GM23338 (cell line): ENCODE measurements around the gene LGALS12. TPM values are rescaled to one million over a fixed set of nuclear protein-coding genes. Genes with fewer than 3 reads are reported as not detected.

Experiments
- ATAC-seq: fragments of 200-7000 bp; cut with Tn5 transposase; 3 replicates; pipeline ENCODE4 v1.9.1; 2020
- DNase-seq: peaks from one replicate; pipeline ENCODE4 v3.0.0-alpha.2; 2015; ENCODE audit warnings: low spot score
- H2AFZ ChIP-seq: fragments of 200-600 bp; sonication (generic); 2 replicates; pipeline ENCODE4 v1.8.0; 2016; ENCODE audit warnings: antibody characterized with exemption, mild to moderate bottlenecking, moderate library complexity
- H3F3A ChIP-seq: fragments of 200-600 bp; sonication (generic); replicated peaks from 2 replicates; pipeline ENCODE4 v1.8.0; 2017; ENCODE audit warnings: antibody characterized with exemption, mixed run types, low read depth
- H3K27ac ChIP-seq: fragments of 200-600 bp; sonication (generic); 2 replicates; pipeline ENCODE4 v1.6.1; 2016; ENCODE audit warnings: low read depth
- H3K27me3 ChIP-seq: fragments of 200-600 bp; sonication (generic); 2 replicates; pipeline ENCODE4 v1.8.0; 2016; ENCODE audit warnings: mild to moderate bottlenecking, mixed run types, moderate library complexity; ENCODE audit not compliant: insufficient read depth
- H3K36me3 ChIP-seq: fragments of 200-600 bp; sonication (generic); 2 replicates; pipeline ENCODE4 v1.8.0; 2016; ENCODE audit warnings: mild to moderate bottlenecking; ENCODE audit not compliant: insufficient read depth
- H3K4me1 ChIP-seq: fragments of 200-600 bp; sonication (generic); 2 replicates; pipeline ENCODE4 v1.8.0; 2016; ENCODE audit warnings: mild to moderate bottlenecking, moderate library complexity; ENCODE audit not compliant: insufficient read depth
- H3K4me2 ChIP-seq: fragments of 200-600 bp; sonication (generic); 2 replicates; pipeline ENCODE4 v1.7.1; 2017; ENCODE audit warnings: mixed run types
- H3K4me3 ChIP-seq: fragments of 200-600 bp; sonication (generic); 2 replicates; pipeline ENCODE4 v1.6.1; 2016; ENCODE audit warnings: mixed run types
- H3K79me2 ChIP-seq: fragments of 200-600 bp; sonication (generic); replicated peaks from 2 replicates; pipeline ENCODE4 v1.8.0; 2017; ENCODE audit warnings: mild to moderate bottlenecking; ENCODE audit not compliant: insufficient read depth
- H3K9me2 ChIP-seq: fragments of 200-600 bp; sonication (generic); 2 replicates; pipeline ENCODE4 v1.8.0; 2017; ENCODE audit not compliant: insufficient read depth
- H4K20me1 ChIP-seq: fragments of 200-600 bp; sonication (generic); replicated peaks from 2 replicates; pipeline ENCODE4 v1.8.0; 2017; ENCODE audit warnings: mild to moderate bottlenecking; ENCODE audit not compliant: insufficient read depth
- H3K27ac Mint-ChIP-seq: 2 replicates; pipeline ENCODE4 v1.8.0; 2020; ENCODE audit warnings: inconsistent platforms, mild to moderate bottlenecking, moderate library complexity, mixed read lengths
- H3K27me3 Mint-ChIP-seq: 3 replicates; pipeline ENCODE4 v1.8.0; 2022; ENCODE audit warnings: low read depth, mild to moderate bottlenecking, moderate library complexity, mixed read lengths, inconsistent platforms; ENCODE audit not compliant: insufficient read depth, poor library complexity
- H3K36me3 Mint-ChIP-seq: 3 replicates; pipeline ENCODE4 v1.8.0; 2021; ENCODE audit warnings: low read depth, mild to moderate bottlenecking, inconsistent platforms, moderate library complexity, mixed read lengths
- H3K4me1 Mint-ChIP-seq: 3 replicates; pipeline ENCODE4 v1.8.0; 2020; ENCODE audit warnings: mild to moderate bottlenecking, inconsistent platforms, mixed read lengths
- H3K4me3 Mint-ChIP-seq: 3 replicates; pipeline ENCODE4 v1.8.0; 2021; ENCODE audit warnings: moderate library complexity, mild to moderate bottlenecking, inconsistent platforms, mixed read lengths
- H3K9me3 Mint-ChIP-seq: 3 replicates; pipeline ENCODE4 v1.8.0; 2020; ENCODE audit warnings: moderate library complexity, mild to moderate bottlenecking, inconsistent platforms, mixed read lengths
- CREB1 ChIP-seq: fragments of 250-450 bp; sonication (Bioruptor Pico); IDR thresholded peaks from 2 replicates; pipeline ENCODE4 v1.5.0; 2020; ENCODE audit warnings: low read depth, mild to moderate bottlenecking, moderate library complexity
- CTCF ChIP-seq, 2 experiments: fragments of 200-600 bp in 1 of 2; sonication (generic) in 1 of 2; conservative IDR thresholded peaks; 2 replicates each; pipeline versions ENCODE4 v1.5.1 to v1.6.1; 2016 to 2017; ENCODE audit warnings: antibody characterized with exemption in 2 of 2, low read depth in 2 of 2, mild to moderate bottlenecking in 2 of 2, moderate library complexity in 1 of 2
- ETS1 ChIP-seq: IDR thresholded peaks from 2 replicates; pipeline ENCODE4 v1.6.1; 2016; ENCODE audit warnings: antibody characterized with exemption
- EZH2 ChIP-seq: fragments of 200-600 bp; sonication (generic); IDR thresholded peaks from one replicate; pipeline ENCODE4 v1.8.0; 2017; ENCODE audit warnings: antibody characterized with exemption, mild to moderate bottlenecking, low read depth; ENCODE audit not compliant: unreplicated experiment
- EZH2phosphoT487 ChIP-seq: fragments of 200-600 bp; sonication (generic); IDR thresholded peaks from one replicate; pipeline ENCODE4 v1.8.1; 2018; ENCODE audit warnings: antibody characterized with exemption; ENCODE audit not compliant: unreplicated experiment
- JUNB ChIP-seq: IDR thresholded peaks from one replicate; pipeline ENCODE4 v1.6.1; 2016; ENCODE audit warnings: antibody characterized with exemption; ENCODE audit not compliant: unreplicated experiment
- NANOG ChIP-seq: IDR thresholded peaks from 2 replicates; pipeline ENCODE4 v1.6.1; 2016; ENCODE audit warnings: antibody characterized with exemption, borderline replicate concordance
- POLR2AphosphoS5 ChIP-seq: IDR thresholded peaks from 2 replicates; pipeline ENCODE4 v1.6.1; 2016; ENCODE audit warnings: antibody characterized with exemption, low read depth
- REST ChIP-seq: IDR thresholded peaks from one replicate; pipeline ENCODE4 v1.6.1; 2018; ENCODE audit warnings: antibody characterized with exemption; ENCODE audit not compliant: unreplicated experiment
- STAT1 ChIP-seq: IDR thresholded peaks from one replicate; pipeline ENCODE4 v1.6.1; 2016; ENCODE audit warnings: antibody characterized with exemption; ENCODE audit not compliant: unreplicated experiment
- ZNF114 ChIP-seq: fragments of 250-450 bp; sonication (Bioruptor Pico); IDR thresholded peaks from 2 replicates; pipeline ENCODE4 v1.5.0; 2020; ENCODE audit warnings: mild to moderate bottlenecking, moderate library complexity
- ZNF331 ChIP-seq: fragments of 250-450 bp; sonication (Bioruptor Pico); IDR thresholded peaks from 2 replicates; pipeline ENCODE4 v1.5.0; 2020; ENCODE audit warnings: low read depth, mild to moderate bottlenecking, moderate library complexity
- ZNF462 ChIP-seq: fragments of 250-450 bp; sonication (Bioruptor Pico); IDR thresholded peaks from 2 replicates; pipeline ENCODE4 v1.5.0; 2020; ENCODE audit warnings: mild to moderate bottlenecking, moderate library complexity
- polyA plus RNA-seq: library from polyadenylated mRNA; unstranded; fragments of >200 nt; fragmentation: Nextera tagmentation; extraction: Ambion mirVana; gene quantifications from 2 replicates; pipeline ENCODE4 v1.2.1, GENCODE V29; 2016
- total RNA-seq: library from RNA; depleted of rRNA; stranded (reverse); fragments of >200 nt; shearing (Covaris generic); gene quantifications from 2 replicates; pipeline ENCODE4 v1.2.3, GENCODE V29; 2014

Gene LGALS12
- total and polyA plus RNA-seq, 2 experiments from 2014 or later: 0.94 to 1.2 TPM

- H3K27ac Mint-ChIP-seq: no peak overlapping the region
Observed at GRCh38 chr11:63534076-63534475, 28.2 kb downstream of the LGALS12 start.

More at GRCh38 chr11:63534076-63534475, 28.2 kb downstream of the LGALS12 start:
- Histone ChIP-seq H3F3A (peaks cover 11% of the 10 kb centered on the region), H3K27ac (no peak overlapping the region), H4K20me1 (no peaks in the 10 kb centered on the region), H2AFZ (no peak overlapping the region), H3K36me3 (no peaks in the 10 kb centered on the region), H3K27me3 (no peaks in the 10 kb centered on the region), H3K79me2 (no peaks in the 10 kb centered on the region), H3K9me2 (peaks cover 9% of the 10 kb centered on the region; the same call in 1 of the 2 replicates), H3K4me3 (no peak overlapping the region), H3K4me2 (no peak overlapping the region), H3K4me1 (peaks cover 29% of the 10 kb centered on the region)
- no peak for DNase-seq
- Mint-ChIP-seq H3K36me3 (peaks cover 6% of the 10 kb centered on the region), H3K4me1 (peaks cover 46% of the 10 kb centered on the region), H3K4me3 (no peak overlapping the region), H3K27me3 (peaks cover 11% of the 10 kb centered on the region), H3K9me3 (peaks cover 10% of the 10 kb centered on the region; the same call in 2 of the 3 replicates)
- TF ChIP-seq JUNB (no peak), EZH2 (no peak), EZH2phosphoT487 (no peak), CREB1 (CRISPR knock-in tag) (no peak), POLR2AphosphoS5 (no peak), ZNF462 (CRISPR knock-in tag) (no peak), ZNF331 (CRISPR knock-in tag) (no peak), ZNF114 (CRISPR knock-in tag) (no peak), NANOG (no peak), CTCF (conservative IDR thresholded peaks at IDR 0.05; ENCODE audit: low read depth in 2 of 2) (no peak), ETS1 (no peak), STAT1 (no peak), REST (no peak)
- no peak for ATAC-seq
